ENCODE results near the gene TTC28.

DNA sequence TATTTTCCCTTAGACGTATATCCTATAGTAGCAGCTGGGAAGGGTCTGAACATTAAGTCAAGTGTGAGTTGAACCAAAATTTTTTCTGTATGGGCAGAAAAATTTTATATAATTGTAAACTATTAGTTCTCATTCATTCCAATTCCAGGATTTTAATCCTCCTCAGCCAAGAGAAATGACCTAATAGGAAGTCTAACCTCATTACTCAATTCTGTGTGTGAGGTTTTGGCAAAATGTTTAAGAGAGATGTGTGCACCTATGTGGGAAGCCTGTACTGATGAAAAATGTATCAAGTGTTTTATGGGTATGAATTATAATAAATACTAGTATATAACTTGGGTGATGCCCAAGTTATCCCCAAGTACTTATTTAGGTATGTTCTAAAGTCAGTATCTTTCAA lies 449.0 kb downstream of the TTC28 start:
- TF ChIP-seq TAF1 (IDR thresholded peaks at IDR 0.05; ENCODE audit: low read depth), result no peak
- no peak for TF ChIP-seq YY1 (IDR thresholded peaks at IDR 0.05; ENCODE audit: low read depth)
- no peak for TF ChIP-seq REST (IDR thresholded peaks at IDR 0.05; ENCODE audit: low read depth)
- no peak for TF ChIP-seq RAD21 (IDR thresholded peaks at IDR 0.05; ENCODE audit: low read depth)
- no peak for TF ChIP-seq TCF12 (IDR thresholded peaks at IDR 0.05; ENCODE audit: low read depth)
- TF ChIP-seq, protein P1, sequence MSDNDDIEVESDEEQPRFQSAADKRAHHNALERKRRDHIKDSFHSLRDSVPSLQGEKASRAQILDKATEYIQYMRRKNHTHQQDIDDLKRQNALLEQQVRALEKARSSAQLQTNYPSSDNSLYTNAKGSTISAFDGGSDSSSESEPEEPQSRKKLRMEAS (IDR thresholded peaks at IDR 0.05), result no peak
- no peak for TF ChIP-seq FOXM1 (IDR thresholded peaks at IDR 0.05; ENCODE audit: borderline replicate concordance, low read depth)
- no peak for TF ChIP-seq ZBTB7A (IDR thresholded peaks at IDR 0.05; ENCODE audit: low read depth)
- TF ChIP-seq, protein P2, sequence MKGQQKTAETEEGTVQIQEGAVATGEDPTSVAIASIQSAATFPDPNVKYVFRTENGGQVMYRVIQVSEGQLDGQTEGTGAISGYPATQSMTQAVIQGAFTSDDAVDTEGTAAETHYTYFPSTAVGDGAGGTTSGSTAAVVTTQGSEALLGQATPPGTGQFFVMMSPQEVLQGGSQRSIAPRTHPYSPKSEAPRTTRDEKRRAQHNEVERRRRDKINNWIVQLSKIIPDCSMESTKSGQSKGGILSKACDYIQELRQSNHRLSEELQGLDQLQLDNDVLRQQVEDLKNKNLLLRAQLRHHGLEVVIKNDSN (IDR thresholded peaks at IDR 0.05), result no peak
- TF ChIP-seq EGR1 (IDR thresholded peaks at IDR 0.05), result no peak
